WTC11 (cell line): ENCODE data around the gene SGMS1. TPM values are rescaled to one million over a fixed set of nuclear protein-coding genes. Genes with fewer than 3 reads are reported as not detected.

Experiments used
- ATAC-seq: fragments of 200-7000 bp; cut with Tn5 transposase; 2 replicates; pipeline ENCODE4 v1.10.0; 2021; ENCODE audit warnings: mild to moderate bottlenecking, moderate library complexity
- CTCF ChIA-PET: fragments of 300-600 bp; sonication (Branson Sonifier 250); formaldehyde crosslinking; loops from one replicate; lab custom pipeline; 2021; ENCODE audit warnings: antibody characterized with exemption; lab: Charles Lee
- POLR2A ChIA-PET: fragments of 350-600 bp; sonication (Branson Sonifier 250); formaldehyde crosslinking; loops from one replicate; lab custom pipeline; 2021; ENCODE audit warnings: antibody characterized with exemption; lab: Charles Lee
- DNase-seq: peaks from one replicate; pipeline ENCODE4 v3.0.0; 2021; ENCODE audit warnings: low spot score
- H3K27ac Mint-ChIP-seq: 2 replicates; pipeline ENCODE4 v1.8.0; 2021; ENCODE audit warnings: mixed read lengths
- H3K27me3 Mint-ChIP-seq: 2 replicates; pipeline ENCODE4 v1.8.0; 2021; ENCODE audit warnings: low read depth, mild to moderate bottlenecking, moderate library complexity, mixed read lengths
- H3K36me3 Mint-ChIP-seq: 2 replicates; pipeline ENCODE4 v1.8.0; 2021; ENCODE audit warnings: mixed read lengths
- H3K4me1 Mint-ChIP-seq: 2 replicates; pipeline ENCODE4 v1.8.0; 2022; ENCODE audit warnings: mixed read lengths
- H3K4me3 Mint-ChIP-seq: 2 replicates; pipeline ENCODE4 v1.8.0; 2021; ENCODE audit warnings: mild to moderate bottlenecking, moderate library complexity, mixed read lengths
- H3K9me3 Mint-ChIP-seq: 2 replicates; pipeline ENCODE4 v1.8.0; 2021; ENCODE audit warnings: mixed read lengths
- EMX1 ChIP-seq: fragments of 250-450 bp; sonication (Bioruptor Pico); IDR thresholded peaks from 2 replicates; pipeline ENCODE4 v1.8.0; 2021; ENCODE audit warnings: mild to moderate bottlenecking
- GRHL2 ChIP-seq: fragments of 250-450 bp; sonication (Bioruptor Pico); IDR thresholded peaks from 2 replicates; pipeline ENCODE4 v1.8.0; 2022; ENCODE audit warnings: mild to moderate bottlenecking, moderate library complexity; ENCODE audit not compliant: insufficient replicate concordance, severe bottlenecking
- GTF2I ChIP-seq: fragments of 250-450 bp; sonication (Bioruptor Pico); conservative IDR thresholded peaks from 2 replicates; pipeline ENCODE4 v1.4.0; 2021; ENCODE audit warnings: mild to moderate bottlenecking
- JAZF1 ChIP-seq: fragments of 250-450 bp; sonication (Bioruptor Pico); IDR thresholded peaks from 2 replicates; pipeline ENCODE4 v1.9.0; 2021; ENCODE audit warnings: moderate library complexity, mild to moderate bottlenecking, inconsistent platforms
- JUN ChIP-seq: sonication (generic); formaldehyde crosslinking; IDR thresholded peaks from 2 replicates; pipeline ENCODE4 v1.8.0; 2023; ENCODE audit warnings: mild to moderate bottlenecking, missing genetic modification reagents
- NFATC4 ChIP-seq: fragments of 250-450 bp; sonication (Bioruptor Pico); IDR thresholded peaks from 2 replicates; pipeline ENCODE4 v1.9.0; 2021; ENCODE audit warnings: mild to moderate bottlenecking
- NR2C2 ChIP-seq: sonication (generic); formaldehyde crosslinking; IDR thresholded peaks from 2 replicates; pipeline ENCODE4 v1.8.0; 2022; ENCODE audit warnings: mild to moderate bottlenecking, missing genetic modification reagents
- RELA ChIP-seq: sonication (generic); formaldehyde crosslinking; IDR thresholded peaks from 2 replicates; pipeline ENCODE4 v1.8.1; 2022; ENCODE audit warnings: missing genetic modification reagents, mild to moderate bottlenecking, borderline replicate concordance
- RORB ChIP-seq: fragments of 250-450 bp; sonication (Bioruptor Pico); IDR thresholded peaks from 2 replicates; pipeline ENCODE4 v1.9.0; 2021; ENCODE audit warnings: mild to moderate bottlenecking
- SMAD4 ChIP-seq: sonication (generic); formaldehyde crosslinking; IDR thresholded peaks from 2 replicates; pipeline ENCODE4 v1.8.0; 2022; ENCODE audit warnings: mild to moderate bottlenecking, missing genetic modification reagents
- ZNF121 ChIP-seq: sonication (generic); formaldehyde crosslinking; IDR thresholded peaks from 2 replicates; pipeline ENCODE4 v1.8.0; 2023; ENCODE audit warnings: missing genetic modification reagents
- ZNF138 ChIP-seq: sonication (generic); formaldehyde crosslinking; conservative IDR thresholded peaks from 2 replicates; pipeline ENCODE4 v1.8.1; 2022; ENCODE audit warnings: mild to moderate bottlenecking, moderate library complexity, missing genetic modification reagents
- ZNF219 ChIP-seq: sonication (generic); formaldehyde crosslinking; IDR thresholded peaks from 2 replicates; pipeline ENCODE4 v1.8.0; 2023; ENCODE audit warnings: missing genetic modification reagents, mild to moderate bottlenecking, borderline replicate concordance
- ZNF396 ChIP-seq: fragments of 250-450 bp; sonication (Bioruptor Pico); IDR thresholded peaks from 2 replicates; pipeline ENCODE4 v1.8.0; 2021; ENCODE audit warnings: mild to moderate bottlenecking, moderate library complexity, borderline replicate concordance
- total RNA-seq: library from RNA; stranded (reverse); gene quantifications from 3 replicates; pipeline ENCODE4 v1.2.3, GENCODE V29; 2021
- TF ChIP-seq, protein P1 (sequence below): fragments of 250-450 bp; sonication (Bioruptor Pico); IDR thresholded peaks from 2 replicates; pipeline ENCODE4 v1.9.0; 2021; ENCODE audit warnings: moderate library complexity, mild to moderate bottlenecking, inconsistent platforms, borderline replicate concordance
- TF ChIP-seq, protein P2 (sequence below): sonication (generic); formaldehyde crosslinking; IDR thresholded peaks from 2 replicates; pipeline ENCODE4 v1.8.0; 2022; ENCODE audit warnings: mild to moderate bottlenecking, missing genetic modification reagents
- TF ChIP-seq, protein P3 (sequence below): sonication (generic); formaldehyde crosslinking; IDR thresholded peaks from 2 replicates; pipeline ENCODE4 v1.8.1; 2022; ENCODE audit warnings: low read depth, missing genetic modification reagents, borderline replicate concordance
- TF ChIP-seq, protein P4 (sequence below): sonication (generic); formaldehyde crosslinking; IDR thresholded peaks from 2 replicates; pipeline ENCODE4 v1.8.0; 2022; ENCODE audit warnings: mild to moderate bottlenecking, missing genetic modification reagents
- TF ChIP-seq, protein P5 (sequence below): sonication (generic); formaldehyde crosslinking; IDR thresholded peaks from 2 replicates; pipeline ENCODE4 v1.8.1; 2023; ENCODE audit warnings: mild to moderate bottlenecking, missing genetic modification reagents
- TF ChIP-seq, protein P6 (sequence below): sonication (generic); formaldehyde crosslinking; IDR thresholded peaks from 2 replicates; pipeline ENCODE4 v1.8.0; 2022; ENCODE audit warnings: mild to moderate bottlenecking, missing genetic modification reagents

Gene SGMS1
- total RNA-seq, 1 experiment from 2014 or later: 13.2 TPM

DNA sequence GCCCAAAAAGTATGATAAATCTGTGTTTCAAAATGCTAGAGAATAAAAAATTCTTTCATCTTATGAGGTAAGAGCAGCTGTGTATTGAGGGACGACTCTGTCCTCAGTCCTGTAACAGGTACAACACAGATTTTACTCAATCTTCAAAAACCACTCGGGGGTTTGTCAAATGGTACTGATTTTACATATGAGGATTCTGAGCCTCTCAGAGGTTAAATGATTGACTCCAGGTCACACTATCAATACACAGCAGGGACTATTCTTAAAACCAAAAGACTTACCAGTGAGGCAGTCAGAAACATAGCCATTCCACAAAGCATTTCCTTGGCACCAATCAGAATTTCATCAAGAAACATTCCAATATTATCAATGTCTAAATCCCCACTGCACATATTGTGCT is 95.5 kb downstream of the SGMS1 start:
- CTCF ChIA-PET: no interaction called here
- ATAC-seq: no peak
- POLR2A ChIA-PET: no interaction called here

DNA sequence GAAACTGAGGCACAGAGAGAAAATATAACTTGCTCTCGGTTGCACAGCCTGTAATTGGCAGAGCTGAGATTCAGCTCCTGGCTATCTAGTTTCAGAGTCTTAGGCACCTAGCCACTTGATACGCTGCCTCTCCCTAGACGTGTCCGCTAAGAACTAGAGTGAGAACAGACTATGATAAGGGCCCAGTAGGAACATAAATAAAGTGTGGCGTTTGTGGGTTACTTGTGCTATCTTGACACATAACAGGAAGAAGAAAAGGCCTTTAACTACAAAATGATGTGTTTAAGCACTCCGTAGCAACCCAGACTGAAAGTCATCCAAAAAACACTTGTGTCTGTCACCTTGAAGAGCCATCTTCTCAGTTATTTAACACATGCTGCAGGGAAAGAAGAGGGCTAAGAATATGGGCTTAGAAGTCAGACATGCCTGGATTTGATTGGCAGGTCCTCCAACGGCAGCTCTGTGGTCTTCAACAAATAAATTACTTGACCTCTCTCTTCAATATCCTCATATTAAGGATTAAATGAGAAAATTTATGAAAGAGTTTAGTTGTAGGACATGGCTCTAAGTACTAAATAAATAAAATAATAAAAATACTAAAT is 96.2 kb downstream of the SGMS1 start:
- ChIA-PET POLR2A (no interaction called here), CTCF (no interaction called here)
- Mint-ChIP-seq H3K27me3 (no peaks in the 10 kb centered on the region), H3K9me3 (no peaks in the 10 kb centered on the region), H3K27ac (no peak overlapping the region), H3K4me3 (no peak overlapping the region), H3K36me3 (no peaks in the 10 kb centered on the region), H3K4me1 (peaks cover 43% of the 10 kb centered on the region)
- DNase-seq (no peak), ATAC-seq (no peak)
- no peak for TF ChIP-seq ZNF121 (CRISPR knock-in tag)
- no peak for TF ChIP-seq JUN (CRISPR knock-in tag)

More for the DNA sequence above, 95.5 kb downstream of the SGMS1 start:
- TF ChIP-seq ZNF138 (no peak), RORB (CRISPR knock-in tag) (no peak), GTF2I (CRISPR knock-in tag) (no peak), JAZF1 (CRISPR knock-in tag) (no peak), GRHL2 (CRISPR knock-in tag) (no peak), RELA (CRISPR knock-in tag) (no peak), NFATC4 (CRISPR knock-in tag) (no peak), ZNF219 (CRISPR knock-in tag) (no peak), NR2C2 (CRISPR knock-in tag) (no peak), SMAD4 (CRISPR knock-in tag) (no peak), EMX1 (CRISPR knock-in tag) (no peak), ZNF396 (CRISPR knock-in tag) (no peak), ZNF121 (CRISPR knock-in tag) (no peak)
- TF ChIP-seq, protein P1, sequence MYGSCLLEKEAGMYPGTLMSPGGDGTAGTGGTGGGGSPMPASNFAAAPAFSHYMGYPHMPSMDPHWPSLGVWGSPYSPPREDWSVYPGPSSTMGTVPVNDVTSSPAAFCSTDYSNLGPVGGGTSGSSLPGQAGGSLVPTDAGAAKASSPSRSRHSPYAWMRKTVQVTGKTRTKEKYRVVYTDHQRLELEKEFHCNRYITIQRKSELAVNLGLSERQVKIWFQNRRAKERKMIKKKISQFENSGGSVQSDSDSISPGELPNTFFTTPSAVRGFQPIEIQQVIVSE (CRISPR knock-in tag): no peak
- TF ChIP-seq, protein P2, sequence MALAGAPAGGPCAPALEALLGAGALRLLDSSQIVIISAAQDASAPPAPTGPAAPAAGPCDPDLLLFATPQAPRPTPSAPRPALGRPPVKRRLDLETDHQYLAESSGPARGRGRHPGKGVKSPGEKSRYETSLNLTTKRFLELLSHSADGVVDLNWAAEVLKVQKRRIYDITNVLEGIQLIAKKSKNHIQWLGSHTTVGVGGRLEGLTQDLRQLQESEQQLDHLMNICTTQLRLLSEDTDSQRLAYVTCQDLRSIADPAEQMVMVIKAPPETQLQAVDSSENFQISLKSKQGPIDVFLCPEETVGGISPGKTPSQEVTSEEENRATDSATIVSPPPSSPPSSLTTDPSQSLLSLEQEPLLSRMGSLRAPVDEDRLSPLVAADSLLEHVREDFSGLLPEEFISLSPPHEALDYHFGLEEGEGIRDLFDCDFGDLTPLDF (CRISPR knock-in tag): no peak
- TF ChIP-seq, protein P3, sequence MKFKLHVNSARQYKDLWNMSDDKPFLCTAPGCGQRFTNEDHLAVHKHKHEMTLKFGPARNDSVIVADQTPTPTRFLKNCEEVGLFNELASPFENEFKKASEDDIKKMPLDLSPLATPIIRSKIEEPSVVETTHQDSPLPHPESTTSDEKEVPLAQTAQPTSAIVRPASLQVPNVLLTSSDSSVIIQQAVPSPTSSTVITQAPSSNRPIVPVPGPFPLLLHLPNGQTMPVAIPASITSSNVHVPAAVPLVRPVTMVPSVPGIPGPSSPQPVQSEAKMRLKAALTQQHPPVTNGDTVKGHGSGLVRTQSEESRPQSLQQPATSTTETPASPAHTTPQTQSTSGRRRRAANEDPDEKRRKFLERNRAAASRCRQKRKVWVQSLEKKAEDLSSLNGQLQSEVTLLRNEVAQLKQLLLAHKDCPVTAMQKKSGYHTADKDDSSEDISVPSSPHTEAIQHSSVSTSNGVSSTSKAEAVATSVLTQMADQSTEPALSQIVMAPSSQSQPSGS (CRISPR knock-in tag): no peak
- TF ChIP-seq, protein P4, sequence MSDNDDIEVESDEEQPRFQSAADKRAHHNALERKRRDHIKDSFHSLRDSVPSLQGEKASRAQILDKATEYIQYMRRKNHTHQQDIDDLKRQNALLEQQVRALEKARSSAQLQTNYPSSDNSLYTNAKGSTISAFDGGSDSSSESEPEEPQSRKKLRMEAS (CRISPR knock-in tag): no peak
- TF ChIP-seq, protein P5, sequence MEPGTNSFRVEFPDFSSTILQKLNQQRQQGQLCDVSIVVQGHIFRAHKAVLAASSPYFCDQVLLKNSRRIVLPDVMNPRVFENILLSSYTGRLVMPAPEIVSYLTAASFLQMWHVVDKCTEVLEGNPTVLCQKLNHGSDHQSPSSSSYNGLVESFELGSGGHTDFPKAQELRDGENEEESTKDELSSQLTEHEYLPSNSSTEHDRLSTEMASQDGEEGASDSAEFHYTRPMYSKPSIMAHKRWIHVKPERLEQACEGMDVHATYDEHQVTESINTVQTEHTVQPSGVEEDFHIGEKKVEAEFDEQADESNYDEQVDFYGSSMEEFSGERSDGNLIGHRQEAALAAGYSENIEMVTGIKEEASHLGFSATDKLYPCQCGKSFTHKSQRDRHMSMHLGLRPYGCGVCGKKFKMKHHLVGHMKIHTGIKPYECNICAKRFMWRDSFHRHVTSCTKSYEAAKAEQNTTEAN: no peak
- TF ChIP-seq, protein P6, sequence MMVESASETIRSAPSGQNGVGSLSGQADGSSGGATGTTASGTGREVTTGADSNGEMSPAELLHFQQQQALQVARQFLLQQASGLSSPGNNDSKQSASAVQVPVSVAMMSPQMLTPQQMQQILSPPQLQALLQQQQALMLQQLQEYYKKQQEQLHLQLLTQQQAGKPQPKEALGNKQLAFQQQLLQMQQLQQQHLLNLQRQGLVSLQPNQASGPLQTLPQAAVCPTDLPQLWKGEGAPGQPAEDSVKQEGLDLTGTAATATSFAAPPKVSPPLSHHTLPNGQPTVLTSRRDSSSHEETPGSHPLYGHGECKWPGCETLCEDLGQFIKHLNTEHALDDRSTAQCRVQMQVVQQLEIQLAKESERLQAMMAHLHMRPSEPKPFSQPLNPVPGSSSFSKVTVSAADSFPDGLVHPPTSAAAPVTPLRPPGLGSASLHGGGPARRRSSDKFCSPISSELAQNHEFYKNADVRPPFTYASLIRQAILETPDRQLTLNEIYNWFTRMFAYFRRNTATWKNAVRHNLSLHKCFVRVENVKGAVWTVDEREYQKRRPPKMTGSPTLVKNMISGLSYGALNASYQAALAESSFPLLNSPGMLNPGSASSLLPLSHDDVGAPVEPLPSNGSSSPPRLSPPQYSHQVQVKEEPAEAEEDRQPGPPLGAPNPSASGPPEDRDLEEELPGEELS (CRISPR knock-in tag): no peak
- no peaks in the 10 kb centered on the region for H3K9me3 Mint-ChIP-seq
- H3K27ac Mint-ChIP-seq: no peak overlapping the region
- no peaks in the 10 kb centered on the region for H3K27me3 Mint-ChIP-seq
- no peaks in the 10 kb centered on the region for H3K36me3 Mint-ChIP-seq
- peaks cover 36% of the 10 kb centered on the region for H3K4me1 Mint-ChIP-seq
- no peak overlapping the region for H3K4me3 Mint-ChIP-seq
- DNase-seq: no peak
